MM.1S (cell line): ENCODE data around the gene RPA3.

Source experiments
- DNase-seq: peaks from one replicate; pipeline ENCODE4 v3.0.0-alpha.2; 2015
- H2AFZ ChIP-seq: fragments of 300-600 bp; sonication (generic); 2 replicates; pipeline ENCODE4 v1.6.0; 2016; ENCODE audit warnings: antibody characterized with exemption, low read length
- H3F3A ChIP-seq: fragments of 300-600 bp; sonication (generic); 2 replicates; pipeline ENCODE4 v1.6.1; 2016; ENCODE audit warnings: mild to moderate bottlenecking, antibody characterized with exemption, low read length, moderate library complexity, mixed read lengths; ENCODE audit not compliant: insufficient read depth
- H3K27ac ChIP-seq: fragments of 300-600 bp; sonication (generic); 2 replicates; pipeline ENCODE4 v1.5.1; 2016; ENCODE audit warnings: mild to moderate bottlenecking, low read length
- H3K27me3 ChIP-seq: fragments of 300-600 bp; sonication (generic); replicated peaks from 2 replicates; pipeline ENCODE4 v1.6.0; 2016; ENCODE audit warnings: low read length; ENCODE audit not compliant: insufficient read depth
- H3K36me3 ChIP-seq: fragments of 300-600 bp; sonication (generic); replicated peaks from 2 replicates; pipeline ENCODE4 v1.6.1; 2016; ENCODE audit warnings: mild to moderate bottlenecking, low read length, mixed read lengths; ENCODE audit not compliant: insufficient read depth
- H3K4me1 ChIP-seq: fragments of 300-600 bp; sonication (generic); 2 replicates; pipeline ENCODE4 v1.6.1; 2016; ENCODE audit warnings: low read length, mixed read lengths
- H3K4me2 ChIP-seq: fragments of 300-600 bp; sonication (generic); 2 replicates; pipeline ENCODE4 v1.6.0; 2016; ENCODE audit warnings: low read depth, low read length
- H3K4me3 ChIP-seq: fragments of 300-600 bp; sonication (generic); 2 replicates; pipeline ENCODE4 v1.5.1; 2016; ENCODE audit warnings: low read length, mixed read lengths
- H3K79me2 ChIP-seq: fragments of 300-600 bp; sonication (generic); 2 replicates; pipeline ENCODE4 v1.6.1; 2016; ENCODE audit warnings: mixed run types, low read length, mixed read lengths
- H3K9ac ChIP-seq: fragments of 300-600 bp; sonication (generic); 2 replicates; pipeline ENCODE4 v1.6.1; 2016; ENCODE audit warnings: low read length, mixed read lengths
- H3K9me2 ChIP-seq: fragments of 300-600 bp; sonication (generic); replicated peaks from 2 replicates; pipeline ENCODE4 v1.6.1; 2016; ENCODE audit warnings: mild to moderate bottlenecking, low read length, mixed read lengths; ENCODE audit not compliant: insufficient read depth
- H3K9me3 ChIP-seq: fragments of 300-600 bp; sonication (generic); replicated peaks from 2 replicates; pipeline ENCODE4 v1.6.1; 2016; ENCODE audit warnings: mild to moderate bottlenecking, low read length, mixed read lengths; ENCODE audit not compliant: insufficient read depth
- H4K20me1 ChIP-seq: fragments of 300-600 bp; sonication (generic); 2 replicates; pipeline ENCODE4 v1.6.1; 2016; ENCODE audit warnings: mild to moderate bottlenecking, low read length, moderate library complexity, mixed read lengths; ENCODE audit not compliant: insufficient read depth
- EZH2 ChIP-seq: fragments of 300-600 bp; sonication (generic); optimal IDR thresholded peaks from 2 replicates; pipeline ENCODE3; 2017; ENCODE audit warnings: low read depth, mild to moderate bottlenecking, antibody characterized with exemption, low read length, mixed read lengths
- EZH2phosphoT487 ChIP-seq: fragments of 300-600 bp; sonication (generic); IDR thresholded peaks from 2 replicates; pipeline ENCODE4 v1.6.1; 2018; ENCODE audit warnings: antibody characterized with exemption, low read length
- TF ChIP-seq, protein P1 (sequence below): fragments of 300-600 bp; sonication (generic); IDR thresholded peaks from 2 replicates; pipeline ENCODE4 v1.5.1; 2016; ENCODE audit warnings: antibody characterized with exemption, low read length, mixed read lengths

The RPA3 gene

DNA sequence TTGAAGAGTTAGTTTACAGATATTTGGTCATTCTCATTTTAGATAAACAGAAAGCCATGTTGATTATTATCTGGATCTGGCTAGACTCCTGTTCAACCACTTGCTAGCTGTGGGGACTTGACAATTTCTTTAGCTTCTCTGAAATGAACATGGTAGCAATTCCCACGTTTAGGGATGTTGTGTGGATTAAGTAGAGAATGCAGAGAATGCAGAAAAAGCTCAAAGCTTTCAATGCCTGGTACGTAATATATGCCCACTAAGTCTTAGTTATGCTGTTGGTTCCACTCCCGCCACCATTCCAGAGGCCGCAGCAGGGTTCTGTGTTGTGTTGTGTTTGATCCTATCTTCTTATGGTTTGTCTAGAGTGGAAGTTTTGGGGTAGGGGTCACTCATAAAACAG lies 39.2 kb upstream of the RPA3 start:
- Histone ChIP-seq H3K4me2 (no peak overlapping the region), H3K9me2 (no peaks in the 10 kb centered on the region), H3K36me3 (no peaks in the 10 kb centered on the region), H3K4me1 (no peaks in the 10 kb centered on the region), H3K9ac (no peak overlapping the region), H3K9me3 (no peaks in the 10 kb centered on the region), H2AFZ (no peak overlapping the region), H4K20me1 (no peaks in the 10 kb centered on the region), H3K4me3 (no peak overlapping the region), H3K27ac (no peak overlapping the region), H3K27me3 (no peaks in the 10 kb centered on the region), H3K79me2 (no peaks in the 10 kb centered on the region), H3F3A (peaks cover 9% of the 10 kb centered on the region)
- TF ChIP-seq EZH2phosphoT487, result no peak
- no peak for TF ChIP-seq EZH2
- TF ChIP-seq, protein P1, sequence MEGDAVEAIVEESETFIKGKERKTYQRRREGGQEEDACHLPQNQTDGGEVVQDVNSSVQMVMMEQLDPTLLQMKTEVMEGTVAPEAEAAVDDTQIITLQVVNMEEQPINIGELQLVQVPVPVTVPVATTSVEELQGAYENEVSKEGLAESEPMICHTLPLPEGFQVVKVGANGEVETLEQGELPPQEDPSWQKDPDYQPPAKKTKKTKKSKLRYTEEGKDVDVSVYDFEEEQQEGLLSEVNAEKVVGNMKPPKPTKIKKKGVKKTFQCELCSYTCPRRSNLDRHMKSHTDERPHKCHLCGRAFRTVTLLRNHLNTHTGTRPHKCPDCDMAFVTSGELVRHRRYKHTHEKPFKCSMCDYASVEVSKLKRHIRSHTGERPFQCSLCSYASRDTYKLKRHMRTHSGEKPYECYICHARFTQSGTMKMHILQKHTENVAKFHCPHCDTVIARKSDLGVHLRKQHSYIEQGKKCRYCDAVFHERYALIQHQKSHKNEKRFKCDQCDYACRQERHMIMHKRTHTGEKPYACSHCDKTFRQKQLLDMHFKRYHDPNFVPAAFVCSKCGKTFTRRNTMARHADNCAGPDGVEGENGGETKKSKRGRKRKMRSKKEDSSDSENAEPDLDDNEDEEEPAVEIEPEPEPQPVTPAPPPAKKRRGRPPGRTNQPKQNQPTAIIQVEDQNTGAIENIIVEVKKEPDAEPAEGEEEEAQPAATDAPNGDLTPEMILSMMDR, result no peak
- DNase-seq, result no peak

DNA sequence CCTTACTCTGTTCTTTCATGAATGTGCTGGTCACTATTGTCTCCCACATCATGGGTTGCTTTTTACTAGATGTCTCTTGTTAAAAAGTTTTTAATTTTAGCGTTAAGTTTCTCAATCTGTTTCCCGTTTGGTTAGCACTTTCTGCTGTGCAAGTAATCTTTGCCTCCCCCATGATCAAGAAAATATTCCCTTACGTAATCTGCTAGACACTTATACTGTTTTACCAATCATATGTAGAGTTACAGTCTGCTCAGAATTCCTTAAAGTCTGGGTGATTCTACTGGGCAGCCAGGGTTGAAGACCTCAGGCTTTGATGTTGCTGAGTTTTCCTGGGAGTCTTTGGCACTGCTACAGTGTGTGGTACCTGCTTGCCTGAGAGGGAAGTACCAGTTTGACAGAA lies 38.2 kb upstream of the RPA3 start:
- H3K79me2 ChIP-seq, result no peaks in the 10 kb centered on the region
- H3K4me1 ChIP-seq, result peaks cover 2% of the 10 kb centered on the region
- H3F3A ChIP-seq, result peaks cover 3% of the 10 kb centered on the region; the same call in 1 of the 2 replicates
- no peaks in the 10 kb centered on the region for H3K27me3 ChIP-seq
- no peak overlapping the region for H3K4me2 ChIP-seq
- no peak overlapping the region for H3K4me3 ChIP-seq
- H3K27ac ChIP-seq, result no peak overlapping the region
- no peaks in the 10 kb centered on the region for H3K9me3 ChIP-seq
- TF ChIP-seq, protein P1, result no peak
- TF ChIP-seq EZH2 (no peak), EZH2phosphoT487 (no peak)
- no peaks in the 10 kb centered on the region for H3K36me3 ChIP-seq
- no peak for DNase-seq
- H2AFZ ChIP-seq, result no peak overlapping the region
- H3K9me2 ChIP-seq, result no peaks in the 10 kb centered on the region
- no peaks in the 10 kb centered on the region for H4K20me1 ChIP-seq
- no peak overlapping the region for H3K9ac ChIP-seq

DNA sequence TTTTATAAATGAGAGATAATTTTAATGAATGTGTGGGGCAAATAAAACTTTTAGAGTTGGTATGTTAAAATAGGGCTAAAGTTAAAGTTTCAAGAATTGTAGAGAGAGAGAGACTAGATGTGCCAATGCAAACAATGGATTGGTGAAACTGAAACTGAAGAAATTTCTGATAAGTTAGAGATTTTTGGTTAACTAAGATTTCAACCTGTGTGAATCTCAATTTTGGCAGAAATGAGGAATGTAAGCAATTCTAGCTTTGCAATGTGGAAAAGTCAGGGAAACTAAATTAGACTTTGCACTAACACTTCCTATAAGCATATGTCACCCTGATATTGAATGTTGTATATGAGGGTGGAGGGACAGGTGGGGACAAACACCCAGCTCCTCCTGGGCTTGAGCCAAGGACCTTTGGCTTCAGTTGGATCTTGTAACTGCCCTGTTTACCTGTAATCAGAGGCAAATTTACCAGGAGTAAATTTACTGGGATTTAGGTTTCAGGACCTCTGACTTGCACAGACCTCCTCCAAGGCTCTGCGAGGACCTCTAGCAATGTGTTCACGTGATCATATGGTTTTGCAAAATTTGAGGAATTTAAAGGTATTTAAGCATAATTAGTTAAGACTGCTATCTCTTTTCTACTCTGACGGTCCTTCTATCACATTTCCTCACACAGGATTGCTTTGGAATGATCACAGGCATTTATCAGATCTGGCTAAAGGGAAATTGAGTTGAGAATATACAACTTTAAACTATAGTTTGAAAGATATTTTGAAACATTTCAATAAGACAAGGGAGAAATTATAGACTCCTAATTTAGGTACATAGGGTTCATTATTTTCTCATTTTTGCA lies 33.1 kb upstream of the RPA3 start:
- H3K79me2 ChIP-seq, result no peaks in the 10 kb centered on the region
- no peaks in the 10 kb centered on the region for H3K36me3 ChIP-seq
- H2AFZ ChIP-seq, result no peak overlapping the region
- no peaks in the 10 kb centered on the region for H3F3A ChIP-seq
- DNase-seq, result peak; percentile 46
- peak overlapping the region; percentile 56 for H3K4me2 ChIP-seq
- H3K27me3 ChIP-seq, result no peaks in the 10 kb centered on the region
- no peaks in the 10 kb centered on the region for H3K9me2 ChIP-seq
- peak overlapping the region; percentile 20; the same call in 1 of the 2 replicates for H3K4me3 ChIP-seq
- H4K20me1 ChIP-seq, result no peaks in the 10 kb centered on the region
- no peak overlapping the region for H3K27ac ChIP-seq
- no peaks in the 10 kb centered on the region for H3K9me3 ChIP-seq
- TF ChIP-seq, protein P1, result no peak; the same call in 1 of the 2 replicates
- TF ChIP-seq EZH2 (no peak), EZH2phosphoT487 (no peak)
- H3K4me1 ChIP-seq, result peaks cover 14% of the 10 kb centered on the region
- H3K9ac ChIP-seq, result no peak overlapping the region
